Neural cell (in vitro differentiated cells): ENCODE results near the gene CMAS.

ENCODE experiments used
- MXI1 ChIP-seq: fragments of 450-650 bp; conservative IDR thresholded peaks from 2 replicates; pipeline ENCODE4 v1.6.1; 2014; ENCODE audit warnings: antibody characterized with exemption, mild to moderate bottlenecking; ENCODE audit not compliant: poor library complexity, severe bottlenecking
- POLR2AphosphoS5 ChIP-seq: IDR thresholded peaks from 2 replicates; pipeline ENCODE4 v1.6.1; 2012
- SMC3 ChIP-seq: fragments of 450-650 bp; conservative IDR thresholded peaks from 2 replicates; pipeline ENCODE4 v1.6.1; 2014; ENCODE audit warnings: antibody characterized with exemption, mild to moderate bottlenecking, moderate library complexity; ENCODE audit not compliant: poor library complexity
- TF ChIP-seq, protein P1 (sequence below): fragments of 450-650 bp; IDR thresholded peaks from 2 replicates; pipeline ENCODE4 v1.5.1; 2014; ENCODE audit warnings: antibody characterized with exemption, mild to moderate bottlenecking, moderate library complexity; ENCODE audit not compliant: poor library complexity, severe bottlenecking
- TF ChIP-seq, protein P2 (sequence below): IDR thresholded peaks from 2 replicates; pipeline ENCODE4 v1.6.1; 2012; ENCODE audit warnings: borderline replicate concordance

- TF ChIP-seq, protein P1, sequence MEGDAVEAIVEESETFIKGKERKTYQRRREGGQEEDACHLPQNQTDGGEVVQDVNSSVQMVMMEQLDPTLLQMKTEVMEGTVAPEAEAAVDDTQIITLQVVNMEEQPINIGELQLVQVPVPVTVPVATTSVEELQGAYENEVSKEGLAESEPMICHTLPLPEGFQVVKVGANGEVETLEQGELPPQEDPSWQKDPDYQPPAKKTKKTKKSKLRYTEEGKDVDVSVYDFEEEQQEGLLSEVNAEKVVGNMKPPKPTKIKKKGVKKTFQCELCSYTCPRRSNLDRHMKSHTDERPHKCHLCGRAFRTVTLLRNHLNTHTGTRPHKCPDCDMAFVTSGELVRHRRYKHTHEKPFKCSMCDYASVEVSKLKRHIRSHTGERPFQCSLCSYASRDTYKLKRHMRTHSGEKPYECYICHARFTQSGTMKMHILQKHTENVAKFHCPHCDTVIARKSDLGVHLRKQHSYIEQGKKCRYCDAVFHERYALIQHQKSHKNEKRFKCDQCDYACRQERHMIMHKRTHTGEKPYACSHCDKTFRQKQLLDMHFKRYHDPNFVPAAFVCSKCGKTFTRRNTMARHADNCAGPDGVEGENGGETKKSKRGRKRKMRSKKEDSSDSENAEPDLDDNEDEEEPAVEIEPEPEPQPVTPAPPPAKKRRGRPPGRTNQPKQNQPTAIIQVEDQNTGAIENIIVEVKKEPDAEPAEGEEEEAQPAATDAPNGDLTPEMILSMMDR, result no peak
- TF ChIP-seq POLR2AphosphoS5, result no peak
- TF ChIP-seq MXI1, result no peak
- TF ChIP-seq, protein P2, sequence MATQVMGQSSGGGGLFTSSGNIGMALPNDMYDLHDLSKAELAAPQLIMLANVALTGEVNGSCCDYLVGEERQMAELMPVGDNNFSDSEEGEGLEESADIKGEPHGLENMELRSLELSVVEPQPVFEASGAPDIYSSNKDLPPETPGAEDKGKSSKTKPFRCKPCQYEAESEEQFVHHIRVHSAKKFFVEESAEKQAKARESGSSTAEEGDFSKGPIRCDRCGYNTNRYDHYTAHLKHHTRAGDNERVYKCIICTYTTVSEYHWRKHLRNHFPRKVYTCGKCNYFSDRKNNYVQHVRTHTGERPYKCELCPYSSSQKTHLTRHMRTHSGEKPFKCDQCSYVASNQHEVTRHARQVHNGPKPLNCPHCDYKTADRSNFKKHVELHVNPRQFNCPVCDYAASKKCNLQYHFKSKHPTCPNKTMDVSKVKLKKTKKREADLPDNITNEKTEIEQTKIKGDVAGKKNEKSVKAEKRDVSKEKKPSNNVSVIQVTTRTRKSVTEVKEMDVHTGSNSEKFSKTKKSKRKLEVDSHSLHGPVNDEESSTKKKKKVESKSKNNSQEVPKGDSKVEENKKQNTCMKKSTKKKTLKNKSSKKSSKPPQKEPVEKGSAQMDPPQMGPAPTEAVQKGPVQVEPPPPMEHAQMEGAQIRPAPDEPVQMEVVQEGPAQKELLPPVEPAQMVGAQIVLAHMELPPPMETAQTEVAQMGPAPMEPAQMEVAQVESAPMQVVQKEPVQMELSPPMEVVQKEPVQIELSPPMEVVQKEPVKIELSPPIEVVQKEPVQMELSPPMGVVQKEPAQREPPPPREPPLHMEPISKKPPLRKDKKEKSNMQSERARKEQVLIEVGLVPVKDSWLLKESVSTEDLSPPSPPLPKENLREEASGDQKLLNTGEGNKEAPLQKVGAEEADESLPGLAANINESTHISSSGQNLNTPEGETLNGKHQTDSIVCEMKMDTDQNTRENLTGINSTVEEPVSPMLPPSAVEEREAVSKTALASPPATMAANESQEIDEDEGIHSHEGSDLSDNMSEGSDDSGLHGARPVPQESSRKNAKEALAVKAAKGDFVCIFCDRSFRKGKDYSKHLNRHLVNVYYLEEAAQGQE, result no peak
- TF ChIP-seq SMC3, result no peak
These were observed 13.3 kb upstream of the CMAS start for GRCh38 chr12:22032732-22033131.
